Epithelial cell of proximal tubule (primary cell): ENCODE data around the gene MYO7B. TPM values are rescaled to one million over a fixed set of nuclear protein-coding genes. Genes with fewer than 3 reads are reported as not detected.

ENCODE experiments used
- DNase-seq: peaks from one replicate; pipeline ENCODE4 v3.0.0-alpha.2; 2011; ENCODE audit warnings: low read depth
- H3K4me3 ChIP-seq: 2 replicates; pipeline ENCODE4 v1.5.1; 2011; ENCODE audit warnings: low read depth, mild to moderate bottlenecking, low read length
- CTCF ChIP-seq: conservative IDR thresholded peaks from 2 replicates; pipeline ENCODE4 v1.5.1; 2012; ENCODE audit warnings: low read depth, mild to moderate bottlenecking, low read length
- total RNA-seq: library from RNA; depleted of rRNA; stranded (reverse); fragments of >200 nt; gene quantifications from 2 replicates; pipeline ENCODE4 v1.2.3, GENCODE V29; 2015

MYO7B gene
- total RNA-seq, 1 donor from 2014 or later, result not detected

- no peak for DNase-seq
- H3K4me3 ChIP-seq, result no peak overlapping the region
- no peak for TF ChIP-seq CTCF
Observed at GRCh38 chr2:127593228-127594115, 58.0 kb downstream of the MYO7B start.

GRCh38 chr2:127594116-127594591, 58.7 kb downstream of the MYO7B start:
- H3K4me3 ChIP-seq, result no peak overlapping the region
- DNase-seq, result no peak
- TF ChIP-seq CTCF, result no peak

GRCh38 chr2:127596311-127597045, 61.0 kb downstream of the MYO7B start:
- H3K4me3 ChIP-seq, result no peak overlapping the region
- TF ChIP-seq CTCF, result no peak
- DNase-seq, result no peak

- no peak overlapping the region for H3K4me3 ChIP-seq
- TF ChIP-seq CTCF, result no peak
- no peak for DNase-seq
Observed at GRCh38 chr2:127597046-127597983, 61.8 kb downstream of the MYO7B start.

GRCh38 chr2:127597984-127598380, 62.5 kb downstream of the MYO7B start:
- H3K4me3 ChIP-seq, result no peak overlapping the region
- no peak for TF ChIP-seq CTCF
- no peak for DNase-seq

GRCh38 chr2:127598711-127599110, 63.2 kb downstream of the MYO7B start:
- H3K4me3 ChIP-seq, result no peak overlapping the region
- TF ChIP-seq CTCF, result no peak

More at GRCh38 chr2:127598711-127599110, 63.2 kb downstream of the MYO7B start:
- DNase-seq, result no peak
